ENCODE results near the gene RGS11. TPM values are rescaled to one million over a fixed set of nuclear protein-coding genes. Genes with fewer than 3 reads are reported as not detected.

The RGS11 gene
- 2.4 TPM for total RNA-seq
- polyA plus RNA-seq: 6.9 TPM

DNA sequence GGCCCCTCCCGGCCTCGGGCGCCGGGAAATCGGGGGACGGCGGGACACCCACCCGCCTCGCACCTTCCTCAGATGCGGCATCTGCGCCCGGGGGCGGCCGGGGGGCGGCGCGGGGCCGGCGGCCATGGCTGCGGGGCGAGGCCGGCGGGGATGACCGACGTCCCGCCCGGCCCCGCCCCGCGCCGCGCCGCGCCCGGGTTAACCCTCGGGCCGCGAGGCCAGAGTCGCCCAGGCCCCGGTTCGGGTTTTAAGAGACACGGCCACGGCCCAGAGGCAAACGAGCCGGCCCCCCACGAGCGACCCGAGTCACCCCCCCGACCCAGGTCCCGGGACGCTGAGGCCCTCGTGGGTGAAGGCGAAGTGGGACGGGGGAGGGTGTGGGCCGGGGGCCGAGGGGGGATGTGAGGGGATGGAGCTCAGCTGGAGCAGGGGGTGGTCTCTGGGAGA is at the start of gene RGS11:
Gene RGS11 (minus strand): TSS at position 159 of the 447 bp plus-strand sequence. CDS start 33 bp downstream, at position 126.
- WGBS: 3% methylated on average over 56 of the region's 56 CpGs
- Histone ChIP-seq H3K4me1 (ENCODE audit: insufficient read depth) (no peaks in the 10 kb centered on the region), H3K4me3 (ENCODE audit: low read depth, low read length) (peak within 1 kb of the TSS; percentile 44), H3K36me3 (ENCODE audit: insufficient read depth) (no peaks in the 10 kb centered on the region), H3K27ac (ENCODE audit: low read depth) (no peak within 1 kb of the TSS)
- no peak for DNase-seq (ENCODE audit: extremely low spot score)

- WGBS: 64% methylated on average over 55 of the region's 55 CpGs
- H3K4me1 ChIP-seq (ENCODE audit: insufficient read depth): no peaks in the 10 kb centered on the region
- H3K4me3 ChIP-seq (ENCODE audit: low read depth, low read length): no peak overlapping the region
- no peaks in the 10 kb centered on the region for H3K36me3 ChIP-seq (ENCODE audit: insufficient read depth)
- H3K27ac ChIP-seq (ENCODE audit: low read depth): no peak overlapping the region
- DNase-seq (ENCODE audit: extremely low spot score): no peak
Observed at GRCh38 chr16:324451-325334, 48.9 kb upstream of the RGS11 start.

- H3K4me1 ChIP-seq (ENCODE audit: insufficient read depth): no peaks in the 10 kb centered on the region
- no peak for DNase-seq (ENCODE audit: extremely low spot score)
- no peak overlapping the region for H3K27ac ChIP-seq (ENCODE audit: low read depth)
- WGBS: 90% methylated on average over 17 of the region's 17 CpGs
- H3K36me3 ChIP-seq (ENCODE audit: insufficient read depth): no peaks in the 10 kb centered on the region
- no peak overlapping the region for H3K4me3 ChIP-seq (ENCODE audit: low read depth, low read length)
Observed at GRCh38 chr16:324201-324450, 48.4 kb upstream of the RGS11 start.

DNA sequence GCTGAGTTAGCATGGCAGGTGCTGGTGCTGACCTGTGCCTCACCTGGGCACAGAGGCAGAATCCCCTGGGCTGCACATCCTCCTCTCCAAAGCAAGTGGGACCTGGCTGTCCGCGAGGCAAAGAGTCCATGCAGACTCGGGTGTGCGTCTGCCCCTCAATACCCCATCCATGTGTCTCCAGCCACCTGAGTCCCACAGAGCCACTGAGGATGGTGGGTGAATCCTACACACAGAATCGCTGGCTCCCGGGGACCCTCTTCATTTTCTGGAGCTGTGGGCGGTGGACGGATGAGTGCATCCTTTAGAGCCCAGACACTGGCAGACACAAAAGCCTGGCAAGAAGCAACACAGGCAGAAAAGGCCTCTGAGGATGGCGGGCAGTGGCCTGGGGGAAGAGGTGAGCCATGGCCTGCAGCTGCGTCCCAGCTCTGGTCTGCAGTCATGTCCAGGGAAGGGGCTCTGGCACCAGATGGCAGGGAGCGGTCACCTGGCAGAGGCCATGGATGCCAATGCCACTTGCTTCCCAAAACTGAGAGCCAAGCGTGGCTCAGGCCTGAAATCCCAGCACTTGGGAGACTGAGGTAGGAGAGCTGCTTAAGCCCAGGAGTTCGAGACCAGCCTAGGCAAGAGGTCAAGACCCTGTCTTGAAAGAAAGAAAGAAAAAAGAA is 46.9 kb upstream of the RGS11 start:
- Histone ChIP-seq H3K4me1 (ENCODE audit: insufficient read depth) (no peaks in the 10 kb centered on the region), H3K27ac (ENCODE audit: low read depth) (no peak overlapping the region), H3K36me3 (ENCODE audit: insufficient read depth) (no peaks in the 10 kb centered on the region), H3K4me3 (ENCODE audit: low read depth, low read length) (no peak overlapping the region)
- 91% methylated on average over 13 of the region's 13 CpGs for WGBS
- no peak for DNase-seq (ENCODE audit: extremely low spot score)

GRCh38 chr16:321532-321931 is 45.8 kb upstream of the RGS11 start:
- H3K27ac ChIP-seq (ENCODE audit: low read depth): no peak overlapping the region
- WGBS: 65% methylated on average over 9 of the region's 9 CpGs
- no peak overlapping the region for H3K4me3 ChIP-seq (ENCODE audit: low read depth, low read length)
- DNase-seq (ENCODE audit: extremely low spot score): no peak
- no peaks in the 10 kb centered on the region for H3K36me3 ChIP-seq (ENCODE audit: insufficient read depth)
- no peaks in the 10 kb centered on the region for H3K4me1 ChIP-seq (ENCODE audit: insufficient read depth)

DNA sequence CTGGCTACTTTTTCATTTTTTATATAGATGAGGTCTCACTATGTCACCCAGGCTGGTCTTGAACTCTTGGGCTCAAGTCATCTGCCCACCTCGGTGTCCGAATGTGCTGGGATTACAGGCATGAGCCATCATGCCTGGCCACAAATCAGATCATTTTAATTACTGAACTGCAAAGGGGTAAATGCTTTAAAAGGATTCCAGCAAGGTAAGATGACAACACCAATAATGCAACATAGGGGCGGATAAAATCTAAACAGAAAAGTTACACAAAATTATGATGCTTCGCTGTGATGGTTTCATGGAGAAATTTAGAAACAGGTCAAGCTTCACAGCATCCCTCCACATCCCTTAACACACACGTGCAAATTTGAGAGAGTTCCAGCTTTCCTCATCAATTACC is 44.5 kb upstream of the RGS11 start:
- WGBS: 94% methylated on average over 5 of the region's 5 CpGs
- no peak for DNase-seq (ENCODE audit: extremely low spot score)
- H3K4me3 ChIP-seq (ENCODE audit: low read depth, low read length): no peak overlapping the region
- no peaks in the 10 kb centered on the region for H3K36me3 ChIP-seq (ENCODE audit: insufficient read depth)
- no peak overlapping the region for H3K27ac ChIP-seq (ENCODE audit: low read depth)
- H3K4me1 ChIP-seq (ENCODE audit: insufficient read depth): no peaks in the 10 kb centered on the region

DNA sequence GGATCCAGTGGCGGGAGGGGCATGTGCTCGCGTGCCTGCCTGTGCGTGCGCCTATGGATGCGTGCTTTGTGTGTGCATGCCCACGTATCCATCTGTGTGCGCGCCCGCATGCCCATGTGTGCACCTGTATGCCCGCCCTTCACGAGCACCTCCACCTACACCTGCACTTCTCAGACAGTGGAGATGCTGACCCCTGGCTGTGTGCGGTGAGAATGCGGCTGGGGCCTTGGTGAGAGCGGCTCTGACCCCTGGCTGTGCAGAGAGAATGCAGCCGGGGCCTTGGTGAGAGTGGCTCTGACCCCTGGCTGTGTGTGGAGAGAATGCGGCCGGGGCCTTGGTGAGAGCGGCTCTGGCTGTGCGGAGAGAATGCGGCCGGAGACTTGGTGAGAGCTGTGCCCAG is 42.9 kb upstream of the RGS11 start:
- Histone ChIP-seq H3K36me3 (ENCODE audit: insufficient read depth) (no peaks in the 10 kb centered on the region), H3K4me3 (ENCODE audit: low read depth, low read length) (no peak overlapping the region), H3K4me1 (ENCODE audit: insufficient read depth) (no peaks in the 10 kb centered on the region), H3K27ac (ENCODE audit: low read depth) (no peak overlapping the region)
- DNase-seq (ENCODE audit: extremely low spot score): no peak
- 87% methylated on average over 22 of the region's 22 CpGs for WGBS

DNA sequence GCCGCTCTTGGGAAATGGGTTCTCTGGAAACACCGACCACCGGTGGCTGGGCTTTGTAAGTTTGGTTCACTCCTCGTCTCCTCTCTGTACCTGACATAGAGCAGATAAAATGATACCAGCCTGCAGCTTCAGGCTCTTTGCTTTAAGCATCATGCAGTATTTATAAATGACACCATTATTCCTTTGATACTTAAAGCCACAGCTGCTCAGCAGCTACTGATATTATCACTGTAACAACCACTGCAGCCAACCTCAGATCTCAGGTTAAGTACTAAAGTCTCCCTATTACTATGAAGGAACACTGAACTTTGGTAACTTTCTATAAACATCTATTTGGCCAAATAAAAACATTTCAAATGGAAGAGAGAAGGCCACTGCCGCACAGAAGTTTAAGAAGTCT is 41.8 kb upstream of the RGS11 start:
- DNase-seq (ENCODE audit: extremely low spot score): no peak
- no peaks in the 10 kb centered on the region for H3K36me3 ChIP-seq (ENCODE audit: insufficient read depth)
- no peak overlapping the region for H3K27ac ChIP-seq (ENCODE audit: low read depth)
- no peaks in the 10 kb centered on the region for H3K4me1 ChIP-seq (ENCODE audit: insufficient read depth)
- 92% methylated on average over 5 of the region's 5 CpGs for WGBS
- no peak overlapping the region for H3K4me3 ChIP-seq (ENCODE audit: low read depth, low read length)

DNA sequence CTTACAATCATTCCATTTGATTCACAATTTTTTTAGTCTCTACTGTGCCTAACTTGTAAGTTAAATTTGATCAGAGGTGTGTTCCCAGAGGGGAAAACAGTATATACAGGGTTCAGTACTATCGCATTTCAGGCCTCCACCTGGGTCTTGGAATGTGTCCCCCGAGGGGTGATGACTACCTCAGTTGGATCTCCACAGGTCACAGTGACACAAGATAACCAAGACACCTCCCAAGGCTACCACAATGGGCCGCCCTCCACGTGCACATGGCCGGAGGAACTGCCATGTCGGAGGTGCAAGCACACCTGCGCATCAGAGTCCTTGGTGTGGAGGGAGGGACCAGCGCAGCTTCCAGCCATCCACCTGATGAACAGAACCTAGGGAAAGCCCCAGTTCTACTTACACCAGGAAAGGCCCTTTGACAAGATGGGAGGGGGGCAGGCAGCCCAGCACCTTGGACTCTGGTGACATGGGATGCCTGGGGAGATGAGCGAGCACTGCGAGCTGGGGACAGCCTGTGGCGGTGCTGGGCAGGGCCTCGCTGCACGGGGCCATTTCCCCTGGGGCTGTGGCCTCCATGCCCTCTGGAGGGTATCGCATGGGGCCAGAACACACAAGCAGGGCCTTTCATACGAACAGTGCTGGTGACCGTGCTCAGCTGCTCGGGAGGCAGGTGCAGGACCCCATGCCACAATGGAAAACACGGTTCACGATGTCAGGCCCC is 41.2 kb upstream of the RGS11 start:
- Histone ChIP-seq H3K36me3 (ENCODE audit: insufficient read depth) (no peaks in the 10 kb centered on the region), H3K27ac (ENCODE audit: low read depth) (no peak overlapping the region), H3K4me1 (ENCODE audit: insufficient read depth) (no peaks in the 10 kb centered on the region), H3K4me3 (ENCODE audit: low read depth, low read length) (no peak overlapping the region)
- DNase-seq (ENCODE audit: extremely low spot score): no peak
- 90% methylated on average over 19 of the region's 19 CpGs for WGBS

GRCh38 chr16:314795-315299 is 39.1 kb upstream of the RGS11 start:
- no peaks in the 10 kb centered on the region for H3K36me3 ChIP-seq (ENCODE audit: insufficient read depth)
- no peaks in the 10 kb centered on the region for H3K4me1 ChIP-seq (ENCODE audit: insufficient read depth)
- DNase-seq (ENCODE audit: extremely low spot score): no peak
- 79% methylated on average over 14 of the region's 14 CpGs for WGBS
- no peak overlapping the region for H3K4me3 ChIP-seq (ENCODE audit: low read depth, low read length)
- H3K27ac ChIP-seq (ENCODE audit: low read depth): no peak overlapping the region

GRCh38 chr16:314351-314750 is 38.6 kb upstream of the RGS11 start:
- Histone ChIP-seq H3K27ac (ENCODE audit: low read depth) (no peak overlapping the region), H3K4me1 (ENCODE audit: insufficient read depth) (no peaks in the 10 kb centered on the region), H3K4me3 (ENCODE audit: low read depth, low read length) (no peak overlapping the region), H3K36me3 (ENCODE audit: insufficient read depth) (no peaks in the 10 kb centered on the region)
- WGBS: 92% methylated on average over 16 of the region's 16 CpGs
- no peak for DNase-seq (ENCODE audit: extremely low spot score)

GRCh38 chr16:311725-312124 is 36.0 kb upstream of the RGS11 start:
- no peak overlapping the region for H3K27ac ChIP-seq (ENCODE audit: low read depth)
- no peak for DNase-seq (ENCODE audit: extremely low spot score)
- H3K4me3 ChIP-seq (ENCODE audit: low read depth, low read length): no peak overlapping the region
- H3K4me1 ChIP-seq (ENCODE audit: insufficient read depth): no peaks in the 10 kb centered on the region
- no peaks in the 10 kb centered on the region for H3K36me3 ChIP-seq (ENCODE audit: insufficient read depth)
- 97% methylated on average over 15 of the region's 15 CpGs for WGBS

GRCh38 chr16:309476-309875 is 33.7 kb upstream of the RGS11 start:
- WGBS: 77% methylated on average over 7 of the region's 7 CpGs
- no peak overlapping the region for H3K4me3 ChIP-seq (ENCODE audit: low read depth, low read length)

More at GRCh38 chr16:309476-309875, 33.7 kb upstream of the RGS11 start:
- Histone ChIP-seq H3K27ac (ENCODE audit: low read depth) (no peak overlapping the region), H3K4me1 (ENCODE audit: insufficient read depth) (no peaks in the 10 kb centered on the region), H3K36me3 (ENCODE audit: insufficient read depth) (no peaks in the 10 kb centered on the region)
- DNase-seq (ENCODE audit: extremely low spot score): no peak

Data from urinary bladder (tissue), 4 donors.